GM08714 (cell line): ENCODE measurements around the gene BORCS6.

Experiments used
- H3K4me3 ChIP-seq: fragments of 200-500 bp; sonication (Bioruptor generic); 2 replicates; pipeline ENCODE4 v1.5.1; 2014; ENCODE audit warnings: mild to moderate bottlenecking, low read length, inconsistent platforms
- ZNF274 ChIP-seq: IDR thresholded peaks from 2 replicates; pipeline ENCODE4 v1.6.1; 2012; ENCODE audit warnings: mild to moderate bottlenecking, low read depth, low read length

Gene BORCS6

DNA sequence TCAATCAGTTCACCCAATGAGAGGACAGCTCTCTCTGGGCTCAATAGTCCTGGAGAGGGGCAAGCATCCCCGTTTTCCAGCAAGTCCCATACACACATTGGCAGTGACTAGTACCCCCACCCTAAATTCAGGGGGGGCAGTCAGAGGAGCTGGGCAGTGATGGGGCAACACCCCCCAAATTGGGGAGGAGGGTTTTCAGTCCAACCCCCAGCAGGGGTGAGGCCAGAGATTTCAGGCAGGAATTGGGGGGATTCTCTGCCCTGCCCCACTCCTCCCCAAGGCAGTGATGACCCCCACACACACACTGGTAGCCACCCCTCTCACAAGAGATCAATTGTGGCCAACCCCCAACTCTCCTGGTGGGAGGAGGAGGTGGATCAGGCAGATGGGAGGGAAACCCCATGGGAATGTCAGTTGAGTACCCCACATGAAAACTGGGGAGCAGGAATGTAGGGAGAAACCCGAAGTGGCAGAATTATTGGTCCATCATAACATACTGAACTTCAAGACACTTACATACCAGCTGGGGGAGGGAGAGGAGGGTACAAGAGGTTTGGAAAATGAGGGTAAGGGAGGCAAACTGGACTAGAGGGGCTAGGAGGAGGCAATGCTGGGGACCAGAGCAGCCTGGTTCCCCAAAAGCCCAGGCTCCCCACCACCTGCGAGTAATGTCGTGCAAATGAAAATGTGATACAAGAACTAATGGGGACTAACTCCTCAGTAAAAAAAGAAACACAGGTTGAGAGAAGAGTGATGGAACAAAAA is 30.3 kb downstream of the BORCS6 start:
- no peak overlapping the region for H3K4me3 ChIP-seq
- TF ChIP-seq ZNF274, result no peak

DNA sequence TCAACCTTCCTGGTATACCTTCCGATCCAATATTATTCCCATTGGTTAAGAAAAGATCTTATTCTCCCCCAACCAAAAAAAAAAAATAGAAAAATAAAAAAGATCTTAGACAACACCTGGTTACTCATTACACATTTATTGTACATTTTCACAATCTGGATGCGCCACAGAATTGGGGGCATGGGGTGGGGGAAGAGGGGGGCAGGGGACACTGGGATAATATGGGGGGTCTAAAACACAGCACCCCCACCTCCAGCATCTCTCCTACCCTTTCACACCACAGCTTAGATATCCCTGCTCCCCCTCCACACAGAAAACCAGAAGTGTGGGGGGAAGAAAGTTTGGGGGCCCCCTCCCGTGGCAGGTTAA is 31.0 kb downstream of the BORCS6 start:
- no peak overlapping the region for H3K4me3 ChIP-seq
- TF ChIP-seq ZNF274, result no peak

DNA sequence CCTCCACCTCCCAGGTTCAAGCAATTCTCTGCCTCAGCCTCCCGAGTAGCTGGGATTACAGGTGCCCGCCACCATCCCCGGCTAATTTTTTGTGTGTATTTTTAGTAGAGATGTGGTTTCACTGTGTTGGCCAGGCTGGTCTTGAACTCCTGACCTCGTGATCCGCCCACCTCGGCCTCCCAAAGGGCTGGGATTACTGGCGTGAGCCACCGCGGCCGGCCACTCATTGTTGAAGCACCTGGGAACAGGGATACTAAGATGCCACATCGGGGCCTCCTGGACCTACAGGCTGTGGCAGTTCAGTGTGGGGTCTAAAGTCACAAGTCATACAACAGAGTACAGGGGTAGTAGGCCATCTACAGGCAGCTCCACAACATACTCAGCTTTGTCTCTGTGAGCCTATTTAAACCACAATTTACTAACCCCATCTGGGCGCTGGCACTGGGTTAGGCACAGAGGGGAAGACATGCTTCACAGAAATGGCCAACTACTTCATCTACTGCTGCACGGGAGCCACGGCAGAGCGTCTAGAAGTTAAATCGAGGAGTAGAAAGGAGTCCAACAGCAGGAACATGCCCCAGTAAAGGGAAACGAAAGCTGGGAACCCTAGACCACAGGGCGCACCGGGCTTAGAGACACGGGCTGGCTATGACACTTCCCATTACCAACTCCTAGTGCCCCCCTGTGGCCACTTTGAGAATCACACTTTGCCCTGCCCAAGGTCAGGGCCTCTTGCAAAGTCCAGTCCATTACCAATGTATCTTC is 31.5 kb downstream of the BORCS6 start:
- H3K4me3 ChIP-seq, result no peak overlapping the region
- no peak for TF ChIP-seq ZNF274

- peak overlapping the region; percentile 77 for H3K4me3 ChIP-seq
- no peak for TF ChIP-seq ZNF274
Observed at GRCh38 chr17:8156246-8156992, 33.6 kb downstream of the BORCS6 start.

DNA sequence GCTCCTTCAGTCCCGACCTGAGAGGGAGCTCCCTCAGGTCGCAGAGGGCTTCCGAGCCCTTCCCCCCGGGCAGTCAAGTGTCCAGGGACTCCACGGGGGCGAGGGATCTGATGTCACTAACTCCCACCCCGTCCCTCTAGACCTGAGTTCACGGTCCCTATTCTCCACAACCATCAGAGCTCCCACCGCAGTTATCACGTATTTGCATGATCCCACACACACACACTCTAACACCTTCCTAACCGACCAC is 34.1 kb downstream of the BORCS6 start:
- no peak for TF ChIP-seq ZNF274

DNA sequence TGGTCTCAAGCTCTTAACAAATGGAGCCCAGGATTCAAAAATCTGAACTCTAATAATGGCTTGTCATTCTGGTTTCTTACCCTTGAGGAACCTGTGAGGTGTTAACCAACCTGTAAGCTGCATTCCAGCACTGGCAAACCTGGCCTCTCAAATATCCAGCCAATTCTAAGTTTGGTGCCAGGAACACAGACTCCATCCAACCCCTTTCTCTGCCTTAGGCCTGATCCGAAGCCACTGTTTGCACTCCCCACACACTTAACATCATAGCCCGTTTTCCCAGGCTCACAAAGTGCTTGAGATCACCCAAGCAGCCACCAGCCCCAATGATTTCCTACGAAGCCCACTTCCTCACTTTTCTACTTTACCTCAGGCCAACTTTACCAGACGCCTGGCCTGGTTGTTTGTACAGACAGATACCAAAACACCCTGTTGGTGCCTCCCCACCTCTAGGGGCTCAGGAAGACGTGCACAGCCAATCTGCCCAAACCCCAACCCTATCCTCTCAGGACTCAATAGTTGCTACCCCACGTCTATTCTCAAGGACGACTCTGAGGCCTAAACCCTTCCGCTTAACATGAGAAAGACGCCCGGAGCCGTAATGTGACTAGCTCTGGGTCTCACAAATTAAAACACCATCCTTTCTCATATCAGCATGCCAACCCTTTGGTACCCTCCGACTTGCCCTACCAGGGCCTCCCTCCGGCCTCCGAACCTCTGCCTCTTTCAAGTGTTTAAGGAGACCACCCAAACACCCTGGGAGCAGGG is 34.6 kb downstream of the BORCS6 start:
- peak overlapping the region; percentile 77 for H3K4me3 ChIP-seq

More for the DNA sequence above, 34.1 kb downstream of the BORCS6 start:
- peak overlapping the region; percentile 77 for H3K4me3 ChIP-seq

DNA sequence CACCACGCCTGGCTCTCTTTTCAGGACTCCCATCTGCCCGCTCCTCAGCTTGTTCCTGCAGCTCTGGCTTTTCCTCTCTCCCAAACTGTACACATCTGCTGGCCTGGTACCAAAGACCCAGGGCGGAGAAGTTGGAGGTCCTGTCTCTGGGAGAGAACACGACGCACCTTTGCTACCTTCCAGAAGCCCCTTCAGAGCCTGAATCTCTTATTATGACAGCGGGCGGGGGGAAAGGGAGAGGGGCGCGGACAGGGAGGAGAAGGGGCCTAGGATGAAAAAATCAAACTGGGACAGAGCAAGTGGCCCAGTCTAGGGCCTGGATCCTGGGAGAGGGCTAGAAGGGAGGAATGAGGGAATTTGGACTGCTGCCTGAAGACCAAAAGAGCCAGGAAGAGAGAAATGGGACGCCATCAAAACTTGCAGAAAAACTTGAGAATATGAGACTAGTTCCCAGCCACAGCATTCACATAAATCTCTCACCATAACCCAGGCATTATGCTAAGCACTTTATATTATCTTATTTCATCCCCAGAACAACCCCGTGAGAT is 35.3 kb downstream of the BORCS6 start:
- H3K4me3 ChIP-seq, result no peak overlapping the region
- no peak for TF ChIP-seq ZNF274

More for the DNA sequence above, 34.6 kb downstream of the BORCS6 start:
- TF ChIP-seq ZNF274, result no peak

- TF ChIP-seq ZNF274, result no peak
- no peak overlapping the region; the same call in 1 of the 2 replicates for H3K4me3 ChIP-seq
Observed at GRCh38 chr17:8153957-8154607, 35.9 kb downstream of the BORCS6 start.

GRCh38 chr17:8153525-8153956 is 36.4 kb downstream of the BORCS6 start:
- H3K4me3 ChIP-seq, result no peak overlapping the region; the same call in 1 of the 2 replicates
- TF ChIP-seq ZNF274, result no peak

DNA sequence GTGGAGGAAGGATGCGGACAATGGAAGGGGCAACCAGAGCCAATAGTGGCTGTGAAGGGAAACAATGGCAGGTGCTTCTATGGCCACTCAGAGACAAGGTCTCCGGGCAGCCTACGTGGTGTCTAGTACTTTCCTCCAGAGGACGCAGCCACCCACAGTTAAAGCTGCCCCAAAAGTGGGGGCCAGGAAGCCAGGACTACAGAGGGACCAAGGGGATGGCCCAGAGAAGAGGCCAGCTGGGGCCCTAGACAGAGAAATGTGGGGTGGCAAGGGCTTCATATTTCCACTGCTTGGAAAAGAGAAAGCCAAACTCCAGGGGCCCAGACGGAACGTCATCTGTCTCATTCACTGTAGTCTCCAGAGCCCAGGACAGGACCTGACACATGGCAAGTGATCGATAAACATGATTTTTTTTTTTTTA is 36.9 kb downstream of the BORCS6 start:
- no peak for TF ChIP-seq ZNF274

DNA sequence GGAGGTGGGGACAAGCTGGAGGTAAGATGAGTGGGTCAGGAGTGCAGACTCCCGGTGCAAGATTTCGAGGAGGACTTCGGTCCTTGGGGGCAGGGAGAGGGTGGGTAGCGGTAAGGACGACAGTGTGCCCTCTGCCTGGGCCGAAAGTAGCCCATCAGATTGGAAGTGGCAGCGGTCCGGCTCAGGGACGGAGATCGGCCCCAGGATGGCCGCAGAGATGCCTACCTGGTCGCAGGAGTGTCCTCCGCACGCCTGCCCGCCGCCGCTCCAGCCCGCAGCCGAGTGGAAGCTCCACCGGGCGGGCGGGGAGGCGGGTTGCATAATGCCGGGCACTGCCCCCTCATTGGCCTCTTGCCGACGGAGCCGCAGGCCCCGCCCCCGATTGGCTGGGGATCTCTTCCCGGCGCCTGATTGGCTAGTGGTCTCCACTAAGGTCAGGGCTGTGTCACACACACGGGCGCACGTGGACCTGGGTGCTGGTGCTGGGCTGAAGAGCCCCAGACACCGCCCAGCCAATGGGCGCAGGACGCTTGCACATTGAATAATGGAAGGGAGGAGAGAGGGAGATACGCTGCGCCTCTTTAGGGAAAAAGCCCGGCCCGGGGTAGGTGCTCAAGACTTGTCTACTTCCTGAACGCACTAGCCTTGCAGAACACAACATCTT is 37.7 kb downstream of the BORCS6 start, which contains the start of gene PER1:
PER1 (minus strand) TSS at position 293 of the 664 bp plus-strand sequence. CDS start 1,698 bp downstream, outside the sequence.
- peak within 1 kb of the TSS; percentile 73 for H3K4me3 ChIP-seq
- no peak for TF ChIP-seq ZNF274

More for the DNA sequence above, 36.9 kb downstream of the BORCS6 start:
- H3K4me3 ChIP-seq, result no peak overlapping the region

DNA sequence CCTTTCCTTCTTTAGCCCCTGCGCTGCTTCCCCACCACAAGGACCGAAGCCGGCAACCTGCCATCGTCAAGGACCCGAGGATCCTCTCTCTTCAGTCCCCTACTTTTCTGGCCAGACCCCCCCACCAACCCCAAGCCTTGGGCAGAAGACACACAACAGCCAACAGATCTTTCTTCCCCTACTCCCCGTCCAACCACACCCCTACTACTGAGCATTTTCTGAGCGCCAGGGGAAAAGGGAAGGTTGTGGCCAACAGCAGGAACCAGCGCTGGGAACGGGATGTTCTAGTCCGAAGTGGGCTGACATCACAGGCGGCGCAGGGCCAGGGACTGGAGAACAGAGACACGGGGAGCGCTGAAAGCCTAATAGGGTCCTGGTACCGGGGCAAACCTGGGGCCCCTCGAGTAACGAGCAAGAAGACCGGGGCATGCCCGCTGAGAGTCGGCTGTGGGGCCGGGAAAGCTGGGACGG is 38.3 kb downstream of the BORCS6 start:
- H3K4me3 ChIP-seq, result peak overlapping the region; percentile 73
- TF ChIP-seq ZNF274, result no peak
